ENCODE data around the gene KAZN.
A peak's percentile ranks its signal among the peaks of the same experiment; 100 is the strongest.

KAZN gene

DNA sequence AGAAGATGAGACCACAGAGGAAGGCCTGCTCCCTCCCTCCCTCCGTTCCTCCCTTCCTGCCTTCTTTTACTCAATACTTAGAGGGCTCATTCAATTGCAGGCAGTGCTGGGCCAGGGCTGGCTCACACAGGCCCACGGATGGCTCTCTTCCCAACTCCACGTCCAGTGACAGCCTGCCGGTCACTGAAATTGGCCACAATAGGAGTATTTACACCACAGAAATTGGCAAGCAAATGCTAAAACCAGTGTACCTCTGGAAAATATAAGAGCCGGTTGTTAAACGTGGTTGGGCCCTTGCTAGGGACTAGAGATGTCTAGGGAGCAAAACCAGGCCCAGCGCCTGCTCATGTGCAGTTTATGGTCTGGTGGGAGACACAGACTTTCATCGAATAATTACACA is 482.6 kb downstream of the KAZN start:
- Histone ChIP-seq H3K9me3 (ENCODE audit: control insufficient read depth in 1 of 2, low read length in 2 of 2) (no peaks in the 10 kb centered on the region), H3K36me3 (ENCODE audit: control insufficient read depth in 1 of 2, insufficient read depth in 2 of 2, low read length in 2 of 2) (no peaks in the 10 kb centered on the region), H3K27ac (ENCODE audit: low read depth, low read length) (no peak overlapping the region), H3K27me3 (ENCODE audit: control insufficient read depth in 1 of 2, insufficient read depth in 2 of 2, low read length in 2 of 2) (no peaks in the 10 kb centered on the region), H3K4me3 (ENCODE audit: low read depth in 1 of 2, low read length in 2 of 2) (no peak overlapping the region), H3K4me1 (ENCODE audit: control insufficient read depth in 1 of 2, insufficient read depth in 2 of 2, low read length in 2 of 2) (no peaks in the 10 kb centered on the region), H3K9ac (ENCODE audit: low read depth in 1 of 2, low read length in 2 of 2) (no peak overlapping the region)

DNA sequence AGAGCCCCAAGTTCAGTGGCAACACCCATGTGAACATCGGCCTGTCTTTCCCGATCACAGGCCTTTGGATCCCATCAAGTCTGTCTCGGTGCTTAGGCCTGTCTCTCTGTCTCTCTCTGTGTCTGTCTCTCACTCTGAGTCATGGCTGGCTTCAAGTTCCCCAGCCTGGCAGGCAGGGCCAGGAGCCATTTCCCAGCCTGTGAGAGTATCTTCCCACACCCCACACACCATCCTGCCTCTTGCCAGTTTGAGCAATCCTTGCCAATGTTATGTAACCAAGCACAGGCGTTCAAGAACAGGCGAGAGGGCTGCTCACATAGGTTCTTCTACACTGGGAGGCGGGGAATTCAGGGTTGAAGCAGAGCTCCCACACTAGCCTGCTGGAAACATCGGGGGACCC is 485.1 kb downstream of the KAZN start:
- no peaks in the 10 kb centered on the region for H3K36me3 ChIP-seq (ENCODE audit: control insufficient read depth in 1 of 2, insufficient read depth in 2 of 2, low read length in 2 of 2)
- H3K9me3 ChIP-seq (ENCODE audit: control insufficient read depth in 1 of 2, low read length in 2 of 2): no peaks in the 10 kb centered on the region
- H3K4me3 ChIP-seq (ENCODE audit: low read depth in 1 of 2, low read length in 2 of 2): no peak overlapping the region
- H3K27ac ChIP-seq (ENCODE audit: low read depth, low read length): no peak overlapping the region
- peaks cover 0 to 2% of the 10 kb centered on the region in 2 donors for H3K4me1 ChIP-seq (ENCODE audit: control insufficient read depth in 1 of 2, insufficient read depth in 2 of 2, low read length in 2 of 2)
- H3K27me3 ChIP-seq (ENCODE audit: control insufficient read depth in 1 of 2, insufficient read depth in 2 of 2, low read length in 2 of 2): no peaks in the 10 kb centered on the region
- H3K9ac ChIP-seq (ENCODE audit: low read depth in 1 of 2, low read length in 2 of 2): no peak overlapping the region

DNA sequence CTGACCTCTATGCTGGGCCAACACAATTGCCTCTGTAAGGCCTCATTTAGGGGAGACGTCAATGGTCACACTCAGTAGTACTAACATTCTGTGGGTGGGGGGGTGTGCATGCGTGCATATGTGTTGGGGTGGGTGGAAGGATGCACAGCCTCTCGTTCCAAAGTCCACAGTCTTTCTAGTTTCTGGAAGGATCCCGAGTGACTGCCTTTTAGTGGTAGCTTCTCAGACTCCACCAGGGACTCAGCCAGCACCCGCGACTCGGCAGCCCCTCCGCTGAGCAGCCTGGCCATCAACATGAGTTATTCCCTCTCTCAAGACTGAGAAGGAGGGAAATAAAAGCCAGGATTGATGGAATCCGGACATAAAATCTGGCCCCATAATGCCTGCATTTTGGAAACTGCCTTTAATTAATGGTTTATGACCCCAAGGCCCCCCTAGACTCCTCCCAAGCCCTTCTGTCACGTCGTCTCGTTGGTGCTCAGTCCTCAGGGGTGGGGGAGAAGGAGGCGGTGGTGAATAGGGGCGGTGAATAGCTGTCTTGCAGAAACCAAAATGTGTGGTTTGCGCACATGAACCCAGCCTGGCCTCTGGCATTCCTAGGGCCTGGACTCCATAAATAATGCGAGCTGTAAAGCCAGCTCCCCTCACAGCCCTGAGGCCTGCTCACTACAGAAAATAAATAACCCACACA is 489.9 kb downstream of the KAZN start:
- H3K27ac ChIP-seq (ENCODE audit: low read depth, low read length): peak overlapping the region; percentile 25
- H3K36me3 ChIP-seq (ENCODE audit: control insufficient read depth in 1 of 2, insufficient read depth in 2 of 2, low read length in 2 of 2): no peaks in the 10 kb centered on the region
- peaks cover 12 to 20% of the 10 kb centered on the region in 2 donors for H3K4me1 ChIP-seq (ENCODE audit: control insufficient read depth in 1 of 2, insufficient read depth in 2 of 2, low read length in 2 of 2)
- no peak overlapping the region for H3K4me3 ChIP-seq (ENCODE audit: low read depth in 1 of 2, low read length in 2 of 2)
- no peaks in the 10 kb centered on the region for H3K9me3 ChIP-seq (ENCODE audit: control insufficient read depth in 1 of 2, low read length in 2 of 2)
- no peaks in the 10 kb centered on the region for H3K27me3 ChIP-seq (ENCODE audit: control insufficient read depth in 1 of 2, insufficient read depth in 2 of 2, low read length in 2 of 2)
- no peak overlapping the region for H3K9ac ChIP-seq (ENCODE audit: low read depth in 1 of 2, low read length in 2 of 2)

DNA sequence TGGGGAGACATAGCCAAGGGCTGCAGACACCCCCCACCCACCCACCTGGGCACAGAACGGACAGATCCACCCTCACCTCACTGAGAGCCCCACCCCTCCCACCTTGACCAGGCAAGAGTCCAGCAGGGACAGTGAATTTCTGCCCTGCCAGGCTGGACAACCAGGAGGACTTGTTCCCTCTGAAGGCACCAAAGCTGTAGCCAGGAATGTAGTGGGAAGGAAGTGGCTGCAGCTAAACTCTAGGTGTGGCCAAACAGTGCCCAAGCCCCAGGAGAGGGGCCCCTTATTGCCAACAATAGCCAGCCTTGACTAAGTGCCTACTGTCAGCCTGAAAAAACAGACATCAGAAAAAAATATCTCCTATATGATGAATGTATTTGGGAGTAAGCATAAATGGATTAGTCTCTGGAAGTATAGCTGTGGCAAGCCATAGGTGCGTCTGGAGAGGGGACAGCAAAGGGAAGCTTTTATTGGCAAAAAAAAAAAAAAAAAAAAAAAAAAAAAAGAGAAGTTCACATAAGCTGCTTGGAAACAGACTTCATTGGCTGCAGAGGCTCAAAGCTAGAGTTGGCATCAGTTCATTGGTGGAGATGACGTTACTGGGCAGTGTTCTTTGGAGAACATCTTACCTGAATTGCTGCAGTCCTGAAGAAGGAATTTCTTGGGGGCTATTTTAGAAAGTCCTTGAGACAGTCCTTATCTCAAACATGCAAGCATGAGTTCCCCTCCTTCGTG is 490.9 kb downstream of the KAZN start:
- Histone ChIP-seq H3K4me3 (ENCODE audit: low read depth in 1 of 2, low read length in 2 of 2) (no peak overlapping the region), H3K27ac (ENCODE audit: low read depth, low read length) (no peak overlapping the region), H3K9me3 (ENCODE audit: control insufficient read depth in 1 of 2, low read length in 2 of 2) (no peaks in the 10 kb centered on the region), H3K9ac (ENCODE audit: low read depth in 1 of 2, low read length in 2 of 2) (no peak overlapping the region), H3K4me1 (ENCODE audit: control insufficient read depth in 1 of 2, insufficient read depth in 2 of 2, low read length in 2 of 2) (peaks cover 12 to 20% of the 10 kb centered on the region in 2 donors), H3K36me3 (ENCODE audit: control insufficient read depth in 1 of 2, insufficient read depth in 2 of 2, low read length in 2 of 2) (no peaks in the 10 kb centered on the region), H3K27me3 (ENCODE audit: control insufficient read depth in 1 of 2, insufficient read depth in 2 of 2, low read length in 2 of 2) (no peaks in the 10 kb centered on the region)

DNA sequence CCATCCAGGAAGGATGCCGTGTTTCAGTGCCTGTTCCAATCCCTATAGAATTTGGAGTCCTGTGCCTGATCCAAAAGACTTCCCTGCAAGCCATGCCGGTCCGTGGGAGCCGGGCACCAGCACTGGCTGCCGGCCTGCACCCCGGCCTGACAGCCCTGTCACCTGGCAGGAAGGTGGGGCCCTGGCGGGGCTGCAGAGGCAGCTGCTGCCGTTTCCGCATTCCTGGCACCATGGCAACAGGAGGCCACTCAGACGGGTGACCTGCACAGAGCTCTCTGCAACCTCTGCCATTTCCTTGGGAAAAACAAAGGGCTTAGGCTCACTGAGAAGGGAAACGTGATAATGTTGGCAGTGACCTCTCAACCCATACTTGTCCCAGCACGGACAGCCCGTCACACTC is 491.9 kb downstream of the KAZN start:
- no peak overlapping the region for H3K9ac ChIP-seq (ENCODE audit: low read depth in 1 of 2, low read length in 2 of 2)
- H3K27ac ChIP-seq (ENCODE audit: low read depth, low read length): no peak overlapping the region
- peak overlapping the region; percentile 37 to 42 for H3K4me3 ChIP-seq (ENCODE audit: low read depth in 1 of 2, low read length in 2 of 2)
- H3K27me3 ChIP-seq (ENCODE audit: control insufficient read depth in 1 of 2, insufficient read depth in 2 of 2, low read length in 2 of 2): no peaks in the 10 kb centered on the region
- peaks cover 12 to 20% of the 10 kb centered on the region in 2 donors for H3K4me1 ChIP-seq (ENCODE audit: control insufficient read depth in 1 of 2, insufficient read depth in 2 of 2, low read length in 2 of 2)
- no peaks in the 10 kb centered on the region for H3K9me3 ChIP-seq (ENCODE audit: control insufficient read depth in 1 of 2, low read length in 2 of 2)
- no peaks in the 10 kb centered on the region for H3K36me3 ChIP-seq (ENCODE audit: control insufficient read depth in 1 of 2, insufficient read depth in 2 of 2, low read length in 2 of 2)

DNA sequence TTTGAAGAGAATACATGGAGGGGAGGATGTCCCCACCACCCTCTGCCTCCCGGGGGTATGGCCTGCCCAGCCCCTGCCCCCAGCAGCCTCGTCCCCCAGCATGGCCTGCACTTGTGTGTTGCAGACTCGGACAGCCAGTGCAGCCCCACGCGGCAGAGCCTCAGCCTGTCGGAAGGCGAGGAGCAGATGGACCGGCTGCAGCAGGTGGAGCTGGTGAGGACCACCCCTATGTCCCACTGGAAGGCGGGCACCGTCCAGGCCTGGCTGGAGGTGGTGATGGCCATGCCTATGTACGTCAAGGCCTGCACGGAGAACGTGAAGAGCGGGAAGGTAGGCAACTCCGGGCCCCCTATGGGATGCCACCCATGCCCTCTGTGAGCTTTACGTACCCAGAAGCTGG is 495.6 kb downstream of the KAZN start:
- no peaks in the 10 kb centered on the region for H3K36me3 ChIP-seq (ENCODE audit: control insufficient read depth in 1 of 2, insufficient read depth in 2 of 2, low read length in 2 of 2)
- H3K27ac ChIP-seq (ENCODE audit: low read depth, low read length): no peak overlapping the region
- H3K4me1 ChIP-seq (ENCODE audit: control insufficient read depth in 1 of 2, insufficient read depth in 2 of 2, low read length in 2 of 2): peaks cover 12 to 13% of the 10 kb centered on the region in 2 donors

DNA sequence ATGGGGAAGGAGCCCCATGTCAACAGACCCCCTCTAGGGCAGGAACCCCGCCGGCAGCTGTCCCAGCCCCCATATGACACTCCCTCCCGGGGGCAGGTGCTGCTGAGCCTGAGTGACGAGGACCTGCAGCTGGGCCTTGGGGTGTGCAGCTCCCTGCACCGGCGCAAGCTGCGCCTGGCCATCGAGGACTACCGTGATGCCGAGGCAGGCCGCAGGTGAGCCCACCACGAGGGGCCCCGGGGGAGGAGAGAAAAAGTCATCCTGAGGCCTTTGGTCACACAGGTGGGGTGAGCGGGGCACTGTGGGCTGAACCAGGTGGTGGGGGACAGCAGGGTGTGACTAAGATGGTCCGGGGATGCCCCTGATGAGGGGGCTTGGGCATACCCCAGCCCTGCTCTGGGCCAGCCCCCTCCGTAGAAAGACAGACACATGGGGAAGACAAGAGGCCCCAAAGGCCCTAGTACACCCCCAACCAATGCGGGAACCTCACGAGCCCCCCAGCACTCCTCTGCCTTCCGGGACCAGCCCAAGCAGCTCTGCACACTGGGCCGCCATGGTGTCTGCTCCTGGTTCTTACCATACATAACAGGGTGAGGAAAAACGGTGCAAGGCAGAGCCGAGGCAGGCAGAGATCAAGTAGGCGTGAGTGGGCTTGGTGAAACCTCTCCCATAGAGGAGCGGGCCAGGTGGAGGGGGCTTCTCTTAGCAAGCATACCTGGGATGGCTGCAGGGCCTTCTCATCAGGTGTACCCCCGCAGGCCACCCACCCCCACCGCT is 496.4 kb downstream of the KAZN start:
- H3K27me3 ChIP-seq (ENCODE audit: control insufficient read depth in 1 of 2, insufficient read depth in 2 of 2, low read length in 2 of 2): peaks cover 0 to 3% of the 10 kb centered on the region in 2 donors
- H3K36me3 ChIP-seq (ENCODE audit: control insufficient read depth in 1 of 2, insufficient read depth in 2 of 2, low read length in 2 of 2): no peaks in the 10 kb centered on the region
- no peak overlapping the region for H3K9ac ChIP-seq (ENCODE audit: low read depth in 1 of 2, low read length in 2 of 2)
- no peak overlapping the region for H3K4me3 ChIP-seq (ENCODE audit: low read depth in 1 of 2, low read length in 2 of 2)
- peaks cover 7 to 11% of the 10 kb centered on the region in 2 donors for H3K4me1 ChIP-seq (ENCODE audit: control insufficient read depth in 1 of 2, insufficient read depth in 2 of 2, low read length in 2 of 2)
- H3K27ac ChIP-seq (ENCODE audit: low read depth, low read length): no peak overlapping the region
- no peaks in the 10 kb centered on the region for H3K9me3 ChIP-seq (ENCODE audit: control insufficient read depth in 1 of 2, low read length in 2 of 2)

More for the DNA sequence above, 495.6 kb downstream of the KAZN start:
- H3K9ac ChIP-seq (ENCODE audit: low read depth in 1 of 2, low read length in 2 of 2): no peak overlapping the region
- H3K27me3 ChIP-seq (ENCODE audit: control insufficient read depth in 1 of 2, insufficient read depth in 2 of 2, low read length in 2 of 2): no peaks in the 10 kb centered on the region
- H3K4me3 ChIP-seq (ENCODE audit: low read depth in 1 of 2, low read length in 2 of 2): no peak overlapping the region
- no peaks in the 10 kb centered on the region for H3K9me3 ChIP-seq (ENCODE audit: control insufficient read depth in 1 of 2, low read length in 2 of 2)

DNA sequence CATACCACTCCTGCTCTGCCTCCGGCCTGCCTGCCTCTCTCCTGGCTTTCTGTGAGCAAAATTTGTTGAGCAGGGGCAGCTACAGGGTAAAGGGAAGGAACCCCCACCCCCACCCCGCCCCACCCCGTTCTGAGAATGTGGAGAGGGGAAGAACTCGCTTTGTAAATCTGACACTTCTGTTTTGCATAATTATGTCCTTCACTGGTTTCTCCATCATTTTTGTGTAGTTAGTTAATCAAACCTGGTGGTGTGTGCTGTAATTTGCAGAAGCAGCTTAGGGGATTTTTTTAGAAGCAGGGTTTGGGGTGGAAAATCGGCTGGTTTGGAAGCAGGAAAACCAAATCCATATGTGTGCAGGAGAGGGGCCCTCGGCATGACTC is 497.0 kb downstream of the KAZN start:
- no peak overlapping the region for H3K27ac ChIP-seq (ENCODE audit: low read depth, low read length)
- no peaks in the 10 kb centered on the region for H3K36me3 ChIP-seq (ENCODE audit: control insufficient read depth in 1 of 2, insufficient read depth in 2 of 2, low read length in 2 of 2)
- H3K4me3 ChIP-seq (ENCODE audit: low read depth in 1 of 2, low read length in 2 of 2): no peak overlapping the region
- no peak overlapping the region for H3K9ac ChIP-seq (ENCODE audit: low read depth in 1 of 2, low read length in 2 of 2)
- no peaks in the 10 kb centered on the region for H3K9me3 ChIP-seq (ENCODE audit: control insufficient read depth in 1 of 2, low read length in 2 of 2)
- H3K27me3 ChIP-seq (ENCODE audit: control insufficient read depth in 1 of 2, insufficient read depth in 2 of 2, low read length in 2 of 2): peaks cover 3 to 7% of the 10 kb centered on the region in 2 donors
- H3K4me1 ChIP-seq (ENCODE audit: control insufficient read depth in 1 of 2, insufficient read depth in 2 of 2, low read length in 2 of 2): peaks cover 4 to 5% of the 10 kb centered on the region in 2 donors

DNA sequence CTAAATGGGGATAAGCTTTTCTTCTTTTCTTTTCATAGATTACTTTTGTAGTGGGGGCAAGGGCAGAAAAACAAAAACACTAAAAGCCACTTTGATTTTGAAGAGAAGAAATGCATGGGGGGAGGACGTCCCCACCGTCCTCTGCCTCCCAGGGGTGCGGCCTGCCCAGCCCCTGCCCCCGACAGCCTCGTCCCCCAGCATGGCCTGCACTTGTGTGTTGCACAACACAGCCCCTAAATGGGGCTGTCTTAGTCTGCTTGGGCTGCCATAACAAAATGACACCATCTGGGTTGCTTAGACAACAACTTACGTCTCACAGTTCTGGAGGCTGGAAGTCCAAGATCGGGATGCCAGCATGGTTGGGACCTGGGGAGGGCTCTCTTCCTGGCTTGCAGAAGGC is 497.8 kb downstream of the KAZN start:
- Histone ChIP-seq H3K36me3 (ENCODE audit: control insufficient read depth in 1 of 2, insufficient read depth in 2 of 2, low read length in 2 of 2) (no peaks in the 10 kb centered on the region), H3K27me3 (ENCODE audit: control insufficient read depth in 1 of 2, insufficient read depth in 2 of 2, low read length in 2 of 2) (peaks cover 8 to 10% of the 10 kb centered on the region in 2 donors), H3K9me3 (ENCODE audit: control insufficient read depth in 1 of 2, low read length in 2 of 2) (no peaks in the 10 kb centered on the region), H3K4me1 (ENCODE audit: control insufficient read depth in 1 of 2, insufficient read depth in 2 of 2, low read length in 2 of 2) (no peaks in the 10 kb centered on the region), H3K9ac (ENCODE audit: low read depth in 1 of 2, low read length in 2 of 2) (no peak overlapping the region), H3K4me3 (ENCODE audit: low read depth in 1 of 2, low read length in 2 of 2) (no peak overlapping the region), H3K27ac (ENCODE audit: low read depth, low read length) (no peak overlapping the region)
